ENCODE data around the gene CD300C.

DNA sequence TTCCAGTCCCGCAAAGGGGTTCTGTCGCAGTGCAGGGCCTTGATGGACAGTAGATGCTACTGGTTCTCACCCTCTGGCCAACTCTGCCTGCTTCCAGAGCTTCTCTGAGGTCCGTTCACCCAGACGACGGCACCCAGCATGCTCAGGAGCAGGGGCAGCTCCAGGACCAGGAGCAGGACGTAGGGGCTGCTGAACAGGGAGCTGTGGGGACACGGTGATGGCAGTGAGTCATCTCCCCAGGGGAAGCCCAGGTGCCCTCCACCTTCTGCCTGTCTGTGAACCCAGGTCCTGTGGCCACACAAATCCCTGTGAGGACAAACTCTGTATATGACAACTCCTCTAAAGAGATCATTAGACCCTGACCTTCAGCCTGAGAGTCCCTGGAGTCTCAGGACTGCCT, 3.4 kb upstream of the CD300C start:
- TF ChIP-seq EZH2 (IDR thresholded peaks at IDR 0.05; ENCODE audit: insufficient read depth, poor library complexity, severe bottlenecking), result no peak
- no peak for TF ChIP-seq EZH2phosphoT487 (IDR thresholded peaks at IDR 0.05; ENCODE audit: insufficient read depth, low read depth)
